Activated naive CD8-positive, alpha-beta T cell (primary cell): ENCODE data around the gene GABRB1.
A peak's percentile ranks its signal among the peaks of the same experiment; 100 is the strongest.

Experiments used
- H3K27ac Mint-ChIP-seq: one replicate; pipeline ENCODE4 v1.8.0; 2021; ENCODE audit warnings: mixed read lengths
- H3K27me3 Mint-ChIP-seq: one replicate; pipeline ENCODE4 v1.8.0; 2021; ENCODE audit warnings: mixed read lengths
- H3K36me3 Mint-ChIP-seq: one replicate; pipeline ENCODE4 v1.8.0; 2021; ENCODE audit warnings: mixed read lengths
- H3K4me1 Mint-ChIP-seq: one replicate; pipeline ENCODE4 v1.8.0; 2021; ENCODE audit warnings: low read depth, mixed read lengths
- H3K4me3 Mint-ChIP-seq: one replicate; pipeline ENCODE4 v1.8.0; 2021; ENCODE audit warnings: mild to moderate bottlenecking, mixed read lengths
- H3K9me3 Mint-ChIP-seq: one replicate; pipeline ENCODE4 v1.8.0; 2021; ENCODE audit warnings: low read depth, mixed read lengths

The GABRB1 gene

DNA sequence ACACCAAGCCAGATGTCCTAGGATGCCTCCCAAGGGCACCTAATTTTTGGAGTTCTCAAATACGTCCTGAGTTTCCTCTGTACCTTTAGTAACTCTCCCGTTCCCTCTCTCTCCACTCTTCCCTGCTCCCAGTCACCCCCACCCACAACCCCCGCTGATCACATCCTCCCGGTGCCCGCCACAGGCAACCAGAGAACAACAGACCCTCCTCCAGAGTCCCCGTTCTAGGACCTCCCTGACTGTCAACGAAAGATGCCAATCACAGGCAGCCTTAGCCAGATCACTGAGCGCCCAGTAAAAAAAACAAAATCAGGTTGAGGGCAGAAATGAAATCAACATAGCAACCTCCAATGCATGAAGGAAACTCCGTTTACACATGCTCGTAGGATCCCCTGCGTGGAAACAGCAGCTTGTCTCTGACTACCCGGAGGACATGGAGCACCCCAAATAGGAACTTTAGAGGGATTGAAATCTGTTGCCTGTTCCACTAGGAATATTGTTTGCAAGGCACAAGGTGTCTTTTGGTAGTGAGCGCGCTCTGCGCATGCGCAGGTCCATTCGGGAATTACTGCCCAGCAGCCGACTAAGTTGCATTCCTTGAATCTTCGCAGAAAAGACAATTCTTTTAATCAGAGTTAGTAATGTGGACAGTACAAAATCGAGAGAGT, at the start of gene GABRB1:
GABRB1 (plus strand) TSS at position 557 of the 668 bp plus-strand sequence.
- Mint-ChIP-seq H3K27me3 (peaks cover 29% of the 10 kb centered on the region), H3K27ac (no peak within 1 kb of the TSS), H3K4me1 (peaks cover 17% of the 10 kb centered on the region), H3K4me3 (peak within 1 kb of the TSS; percentile 76), H3K36me3 (no peaks in the 10 kb centered on the region), H3K9me3 (no peaks in the 10 kb centered on the region)

DNA sequence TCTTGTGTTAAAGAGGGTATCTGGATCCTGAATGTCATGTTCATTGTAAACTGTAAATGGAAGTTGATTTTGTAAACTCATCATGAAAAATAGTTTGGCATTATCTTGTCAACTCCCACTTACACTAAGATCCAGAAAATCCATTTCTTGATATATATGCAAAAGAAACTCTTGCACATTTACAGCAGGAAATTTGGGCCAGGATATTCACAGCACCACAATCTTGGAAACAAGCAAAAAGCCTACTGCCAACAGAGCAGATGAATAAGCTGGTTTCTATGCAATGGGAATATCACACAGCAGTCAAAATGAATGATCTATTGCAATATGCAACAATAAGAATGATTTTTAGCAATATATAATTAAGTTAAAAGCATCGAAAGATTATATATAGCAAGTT, 46.6 kb upstream of the GABRB1 start:
- H3K9me3 Mint-ChIP-seq = no peaks in the 10 kb centered on the region
- no peak overlapping the region for H3K4me3 Mint-ChIP-seq
- no peak overlapping the region for H3K27ac Mint-ChIP-seq
- no peaks in the 10 kb centered on the region for H3K36me3 Mint-ChIP-seq
- no peaks in the 10 kb centered on the region for H3K4me1 Mint-ChIP-seq
- peaks cover 3% of the 10 kb centered on the region for H3K27me3 Mint-ChIP-seq

DNA sequence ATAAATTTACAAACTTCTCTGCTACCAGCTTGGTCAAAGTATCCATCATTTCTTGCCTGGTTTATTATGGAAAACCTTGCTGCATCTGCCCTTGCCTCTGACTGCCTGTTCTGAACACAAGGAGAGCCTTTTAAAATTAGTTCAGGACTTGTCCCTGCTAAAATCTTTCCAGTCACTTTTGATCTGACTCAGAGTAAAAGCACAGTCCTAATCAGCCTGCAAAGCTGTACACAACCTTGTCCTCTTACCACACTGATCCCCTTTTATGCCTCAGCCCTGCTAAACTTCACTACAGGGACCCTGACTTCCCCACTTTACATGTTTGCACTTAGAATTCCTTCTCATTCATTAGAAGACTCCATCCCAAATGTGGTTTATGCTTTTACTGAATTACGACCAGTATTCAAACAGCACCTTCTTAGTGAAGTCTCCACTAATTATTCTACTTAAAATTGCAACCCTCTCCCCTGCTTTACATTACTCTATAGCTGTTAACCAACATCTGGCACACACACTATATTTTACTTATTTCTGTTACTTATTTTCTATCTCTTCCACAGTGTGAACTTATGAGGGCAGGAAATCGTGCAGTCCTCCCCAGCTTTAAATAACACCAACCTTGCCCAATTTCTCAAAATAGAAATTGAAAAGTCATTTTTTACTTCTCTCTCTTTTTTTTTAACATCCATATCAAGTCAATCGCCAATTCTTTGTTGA, 44.3 kb upstream of the GABRB1 start:
- Mint-ChIP-seq H3K4me3 (no peak overlapping the region), H3K9me3 (no peaks in the 10 kb centered on the region), H3K4me1 (peaks cover under 1% of the 10 kb centered on the region), H3K27me3 (peaks cover 9% of the 10 kb centered on the region), H3K36me3 (no peaks in the 10 kb centered on the region), H3K27ac (no peak overlapping the region)

DNA sequence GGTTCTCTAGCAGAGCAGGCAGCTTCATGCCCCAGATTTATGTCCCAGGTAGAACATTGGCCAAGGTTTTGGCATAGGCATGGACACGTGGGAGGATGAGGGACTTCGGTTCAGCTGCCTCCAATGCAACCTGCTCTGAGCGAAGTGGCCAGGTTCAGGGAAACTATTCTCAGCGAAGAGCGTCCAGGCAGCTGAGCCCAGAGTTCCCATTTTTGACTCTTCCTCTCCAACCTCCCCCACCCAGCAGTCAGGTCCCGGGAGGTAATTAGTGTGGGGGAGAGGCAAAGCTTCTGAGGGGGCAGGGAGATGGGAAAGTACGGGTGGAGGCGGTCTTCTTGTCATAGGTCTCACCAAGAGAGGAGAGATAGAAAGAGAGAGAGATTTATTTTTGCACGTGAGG, 39.0 kb upstream of the GABRB1 start:
- no peak overlapping the region for H3K27ac Mint-ChIP-seq
- no peaks in the 10 kb centered on the region for H3K9me3 Mint-ChIP-seq
- H3K27me3 Mint-ChIP-seq = peaks cover 26% of the 10 kb centered on the region
- H3K4me1 Mint-ChIP-seq = peaks cover 18% of the 10 kb centered on the region
- no peaks in the 10 kb centered on the region for H3K36me3 Mint-ChIP-seq
- no peak overlapping the region for H3K4me3 Mint-ChIP-seq

DNA sequence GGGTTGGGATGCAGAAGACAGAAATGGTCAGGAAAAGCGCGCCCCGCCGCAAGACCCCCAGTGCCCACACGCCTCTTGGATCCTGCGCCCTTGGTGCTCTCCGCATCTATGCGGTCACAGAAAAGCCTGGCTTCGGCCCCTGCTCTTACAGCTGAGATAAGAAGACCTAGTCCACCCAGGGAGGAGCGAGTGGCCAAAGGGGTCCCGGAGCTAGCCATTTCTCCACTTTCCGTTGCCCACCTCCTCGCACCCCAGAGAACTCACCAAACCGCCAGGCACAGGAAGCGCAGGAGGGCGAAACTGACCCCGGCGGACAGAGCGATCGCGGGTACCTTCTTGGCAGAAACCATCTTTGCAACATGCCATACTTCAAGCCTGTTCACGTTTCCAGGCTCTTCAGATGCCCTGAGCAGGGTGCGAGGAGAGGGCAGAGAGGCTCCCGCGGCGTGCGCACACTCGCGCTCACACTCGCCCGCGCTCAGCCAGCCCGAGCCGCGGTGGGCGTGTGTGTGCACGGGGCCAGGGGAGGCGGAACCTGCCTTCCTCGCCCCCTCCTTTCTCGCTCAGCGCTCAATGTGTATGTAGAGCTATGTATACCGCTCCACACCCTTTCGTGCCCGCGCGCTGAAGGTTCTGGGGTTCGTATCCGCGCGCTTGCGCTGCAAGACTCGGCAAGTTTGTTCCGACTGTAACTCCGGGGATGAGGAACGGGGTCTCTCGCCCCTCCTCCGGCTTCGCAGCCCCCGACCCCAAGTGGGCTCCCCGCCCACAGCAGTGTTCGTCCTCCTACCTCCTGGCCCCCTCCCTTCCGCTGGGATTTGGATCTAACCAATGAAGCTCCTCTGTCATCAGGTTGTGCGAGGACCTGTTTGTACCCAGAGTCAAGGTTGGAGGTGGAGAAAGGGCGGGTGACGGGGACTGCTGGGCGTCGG, 38.0 kb upstream of the GABRB1 start, which contains the start of gene GABRA4:
GABRA4 (minus strand) TSS at position 507 of the 932 bp plus-strand sequence; CDS start at position 350, 157 bp downstream.
- H3K4me1 Mint-ChIP-seq = peaks cover 18% of the 10 kb centered on the region
- no peaks in the 10 kb centered on the region for H3K36me3 Mint-ChIP-seq
- H3K27ac Mint-ChIP-seq = no peak within 1 kb of the TSS
- H3K9me3 Mint-ChIP-seq = no peaks in the 10 kb centered on the region
- H3K4me3 Mint-ChIP-seq = peak within 1 kb of the TSS; percentile 23
- H3K27me3 Mint-ChIP-seq = peaks cover 31% of the 10 kb centered on the region

GRCh38 chr4:46994007-46994405, 37.4 kb upstream of the GABRB1 start:
- Mint-ChIP-seq H3K4me3 (peak overlapping the region; percentile 23), H3K36me3 (no peaks in the 10 kb centered on the region), H3K4me1 (peaks cover 18% of the 10 kb centered on the region), H3K27ac (no peak overlapping the region), H3K27me3 (peaks cover 29% of the 10 kb centered on the region), H3K9me3 (no peaks in the 10 kb centered on the region)

- Mint-ChIP-seq H3K36me3 (no peaks in the 10 kb centered on the region), H3K4me3 (no peak overlapping the region), H3K27ac (no peak overlapping the region), H3K27me3 (peaks cover 10% of the 10 kb centered on the region), H3K9me3 (no peaks in the 10 kb centered on the region), H3K4me1 (peaks cover 3% of the 10 kb centered on the region)
These were observed 31.8 kb upstream of the GABRB1 start for GRCh38 chr4:46999566-46999965.

DNA sequence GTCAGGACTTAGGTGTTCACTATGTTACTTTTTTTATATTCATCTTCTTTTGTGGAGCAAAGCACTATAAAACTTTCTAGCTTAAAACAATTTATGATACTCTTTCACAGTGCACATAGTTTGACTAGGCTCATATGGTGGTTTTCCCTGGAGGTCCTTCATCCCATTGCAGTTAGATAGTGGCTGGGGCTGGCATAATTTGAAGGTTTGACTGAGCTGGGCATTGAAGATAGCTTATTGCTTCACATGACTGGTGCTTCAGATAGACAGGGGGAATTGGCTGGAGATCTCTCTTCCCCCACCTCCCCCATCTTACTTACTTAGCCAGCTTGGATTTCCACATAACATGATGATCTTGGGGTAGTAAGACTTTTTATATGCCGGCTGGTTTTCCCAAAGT, 31.0 kb upstream of the GABRB1 start:
- Mint-ChIP-seq H3K9me3 (no peaks in the 10 kb centered on the region), H3K27me3 (peaks cover 6% of the 10 kb centered on the region), H3K4me3 (no peak overlapping the region), H3K36me3 (no peaks in the 10 kb centered on the region), H3K27ac (no peak overlapping the region), H3K4me1 (no peaks in the 10 kb centered on the region)

DNA sequence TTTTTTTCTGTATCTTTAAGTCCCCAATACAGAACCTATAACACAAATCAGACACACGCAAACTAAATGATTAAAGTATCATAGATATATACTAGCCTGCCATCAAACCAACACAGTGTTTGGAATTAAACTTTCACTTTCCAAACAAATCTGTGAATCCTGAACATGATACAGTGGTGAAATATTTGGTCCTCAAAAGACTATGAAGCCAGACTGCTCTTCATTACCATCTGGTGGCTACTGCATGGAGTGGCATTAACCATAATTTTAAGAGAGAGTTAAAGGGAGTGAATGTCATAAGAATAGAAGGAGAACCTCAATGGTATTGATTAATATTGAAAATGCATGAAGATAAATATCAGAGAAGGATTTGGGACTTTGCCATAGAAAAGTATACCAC, 28.8 kb upstream of the GABRB1 start:
- Mint-ChIP-seq H3K4me3 (no peak overlapping the region), H3K27me3 (peaks cover 3% of the 10 kb centered on the region), H3K27ac (no peak overlapping the region), H3K9me3 (no peaks in the 10 kb centered on the region), H3K4me1 (no peaks in the 10 kb centered on the region), H3K36me3 (no peaks in the 10 kb centered on the region)

GRCh38 chr4:47010347-47010911, 20.9 kb upstream of the GABRB1 start:
- H3K4me3 Mint-ChIP-seq = peak overlapping the region; percentile 14

DNA sequence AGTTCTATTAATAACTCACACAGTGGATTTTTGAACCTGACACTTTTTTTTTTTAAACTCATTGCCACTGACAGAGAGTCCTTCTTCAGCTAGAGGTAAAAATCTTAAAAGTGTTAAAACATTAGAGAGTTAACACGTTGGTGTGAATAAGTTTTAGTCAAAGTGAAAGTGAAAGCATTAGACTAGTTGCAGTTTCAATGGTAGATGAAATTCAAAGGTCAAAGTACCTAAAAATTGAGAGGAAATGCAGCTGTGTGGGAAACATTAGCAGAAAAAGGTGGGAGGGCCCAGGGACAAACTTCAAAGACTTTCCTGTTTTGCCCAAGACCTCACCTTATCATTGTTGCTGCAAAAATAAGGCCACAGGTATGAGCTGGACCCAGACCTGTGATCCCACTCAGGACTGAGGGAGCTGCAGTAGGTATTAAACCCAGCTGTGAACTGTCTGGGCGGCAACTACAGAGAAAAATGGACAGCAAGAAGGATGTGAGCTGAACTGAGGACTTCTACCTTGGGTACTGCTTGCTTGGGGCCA, 20.4 kb upstream of the GABRB1 start:
- Mint-ChIP-seq H3K9me3 (peaks cover 8% of the 10 kb centered on the region), H3K4me1 (peaks cover 14% of the 10 kb centered on the region), H3K36me3 (peaks cover 10% of the 10 kb centered on the region), H3K27ac (no peak overlapping the region), H3K27me3 (no peaks in the 10 kb centered on the region), H3K4me3 (peak overlapping the region; percentile 14)

More at GRCh38 chr4:47010347-47010911, 20.9 kb upstream of the GABRB1 start:
- H3K36me3 Mint-ChIP-seq = peaks cover 10% of the 10 kb centered on the region
- H3K4me1 Mint-ChIP-seq = peaks cover 14% of the 10 kb centered on the region
- peaks cover 8% of the 10 kb centered on the region for H3K9me3 Mint-ChIP-seq
- H3K27me3 Mint-ChIP-seq = no peaks in the 10 kb centered on the region
- no peak overlapping the region for H3K27ac Mint-ChIP-seq

DNA sequence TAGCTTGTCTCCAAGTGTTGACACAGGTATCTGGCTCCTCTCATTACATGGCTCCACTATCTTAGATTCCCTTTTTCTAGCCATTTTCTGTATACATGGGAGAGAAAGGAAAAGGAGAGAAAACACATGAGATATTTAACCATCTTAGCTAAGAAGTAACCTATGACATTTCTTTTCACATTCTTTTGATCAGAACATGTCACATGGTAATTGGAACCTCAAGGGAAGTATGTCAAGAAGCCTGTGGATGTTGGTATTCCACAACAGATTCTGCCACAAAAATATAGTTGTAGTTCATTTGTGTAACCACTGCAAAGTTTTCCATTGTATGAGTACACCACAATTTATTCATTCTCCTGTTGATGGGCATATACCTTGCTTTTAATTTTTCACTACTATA, 18.7 kb upstream of the GABRB1 start:
- peaks cover 10% of the 10 kb centered on the region for H3K36me3 Mint-ChIP-seq
- H3K4me3 Mint-ChIP-seq = no peak overlapping the region
- no peak overlapping the region for H3K27ac Mint-ChIP-seq
- H3K9me3 Mint-ChIP-seq = peaks cover 8% of the 10 kb centered on the region
- H3K27me3 Mint-ChIP-seq = no peaks in the 10 kb centered on the region
- peaks cover 14% of the 10 kb centered on the region for H3K4me1 Mint-ChIP-seq

- peaks cover 8% of the 10 kb centered on the region for H3K9me3 Mint-ChIP-seq
- H3K27me3 Mint-ChIP-seq = no peaks in the 10 kb centered on the region
These were observed 18.0 kb upstream of the GABRB1 start for GRCh38 chr4:47013373-47013772.

DNA sequence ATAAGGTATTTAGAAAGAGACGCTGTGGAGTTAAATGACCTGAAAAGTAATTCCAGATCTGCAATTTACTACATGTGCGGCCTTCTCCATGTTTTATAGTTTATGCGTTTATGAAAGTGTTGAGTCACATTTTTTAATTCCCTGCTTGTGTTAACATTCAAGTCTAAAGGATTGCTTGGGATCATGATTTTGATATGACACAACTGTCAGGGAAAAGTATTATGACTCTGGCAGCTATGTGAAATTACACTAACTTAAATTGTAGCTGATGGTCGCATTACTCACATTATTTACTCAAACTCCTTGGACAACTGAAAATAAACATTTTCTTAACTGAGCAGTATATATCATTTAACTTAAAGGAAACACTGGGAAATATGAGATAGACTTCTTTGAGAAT, 14.3 kb upstream of the GABRB1 start:
- peaks cover 10% of the 10 kb centered on the region for H3K9me3 Mint-ChIP-seq
- H3K4me1 Mint-ChIP-seq = no peaks in the 10 kb centered on the region
- no peaks in the 10 kb centered on the region for H3K27me3 Mint-ChIP-seq
- H3K27ac Mint-ChIP-seq = no peak overlapping the region
- H3K36me3 Mint-ChIP-seq = no peaks in the 10 kb centered on the region
- H3K4me3 Mint-ChIP-seq = no peak overlapping the region

More at GRCh38 chr4:47013373-47013772, 18.0 kb upstream of the GABRB1 start:
- Mint-ChIP-seq H3K36me3 (peaks cover 10% of the 10 kb centered on the region), H3K4me1 (peaks cover 14% of the 10 kb centered on the region), H3K27ac (no peak overlapping the region), H3K4me3 (no peak overlapping the region)
